PC-3 (cell line): Measurements from ENCODE around the gene STAT5B. TPM values are rescaled to one million over a fixed set of nuclear protein-coding genes. Genes with fewer than 3 reads are reported as not detected.

Source experiments
- ATAC-seq: fragments of 200-7000 bp; cut with Tn5 transposase; 2 replicates; pipeline ENCODE4 v1.9.1; 2020; ENCODE audit warnings: mild to moderate bottlenecking, moderate library complexity
- BruUV-seq: library from RNA; stranded (reverse); fragments of 400-500 nt; replicated peaks from 2 replicates; lab custom pipeline; 2021; lab: Mats Ljungman, UMichigan
- CTCF ChIA-PET: fragments of 300-600 bp; sonication (Branson Sonifier 250); formaldehyde crosslinking; loops from one replicate; lab custom pipeline; 2022; ENCODE audit warnings: antibody characterized with exemption; lab: Charles Lee
- POLR2A ChIA-PET: fragments of 300-600 bp; sonication (Branson Sonifier 250); formaldehyde crosslinking; loops from one replicate; lab custom pipeline; 2022; ENCODE audit warnings: antibody characterized with exemption; ENCODE audit not compliant: unreplicated experiment; lab: Charles Lee
- DNase-seq: peaks from one replicate; pipeline ENCODE4 v3.0.0-alpha.2; 2015
- H2AFZ ChIP-seq: fragments of 300-600 bp; sonication (generic); 2 replicates; pipeline ENCODE4 v1.6.0; 2016; ENCODE audit warnings: antibody characterized with exemption, low read length
- H3F3A ChIP-seq: fragments of 300-600 bp; sonication (generic); one replicate; pipeline ENCODE4 v1.6.0; 2017; ENCODE audit warnings: antibody characterized with exemption, low read length, control low read depth, mild to moderate bottlenecking; ENCODE audit not compliant: unreplicated experiment
- H3K27ac ChIP-seq: fragments of 300-600 bp; sonication (generic); 2 replicates; pipeline ENCODE4 v1.5.1; 2016; ENCODE audit warnings: mild to moderate bottlenecking, low read length
- H3K27me3 ChIP-seq: fragments of 300-600 bp; sonication (generic); 2 replicates; pipeline ENCODE4 v1.6.1; 2016; ENCODE audit warnings: low read length, mixed read lengths
- H3K36me3 ChIP-seq: fragments of 300-600 bp; sonication (generic); 2 replicates; pipeline ENCODE4 v1.6.1; 2016; ENCODE audit warnings: low read depth, mixed run types, low read length, mixed read lengths
- H3K4me1 ChIP-seq: fragments of 300-600 bp; sonication (generic); 2 replicates; pipeline ENCODE4 v1.5.1; 2016; ENCODE audit warnings: low read length; ENCODE audit not compliant: insufficient read depth
- H3K4me2 ChIP-seq: fragments of 300-600 bp; sonication (generic); 2 replicates; pipeline ENCODE4 v1.6.0; 2016; ENCODE audit warnings: low read length
- H3K4me3 ChIP-seq: fragments of 300-600 bp; sonication (generic); 2 replicates; pipeline ENCODE4 v1.5.1; 2016; ENCODE audit warnings: mild to moderate bottlenecking, low read length, mixed read lengths
- H3K79me2 ChIP-seq: fragments of 300-600 bp; sonication (generic); 2 replicates; pipeline ENCODE4 v1.6.1; 2017; ENCODE audit warnings: low read length, mixed read lengths
- H3K9ac ChIP-seq: fragments of 300-600 bp; sonication (generic); 2 replicates; pipeline ENCODE4 v1.6.0; 2016; ENCODE audit warnings: mild to moderate bottlenecking, low read length
- H3K9me2 ChIP-seq: fragments of 300-600 bp; sonication (generic); replicated peaks from 2 replicates; pipeline ENCODE4 v1.6.1; 2016; ENCODE audit warnings: mixed run types, low read length, mixed read lengths
- H3K9me3 ChIP-seq: fragments of 300-600 bp; sonication (generic); 2 replicates; pipeline ENCODE4 v1.6.1; 2016; ENCODE audit warnings: low read length, mixed read lengths
- H4K20me1 ChIP-seq: fragments of 300-600 bp; sonication (generic); 2 replicates; pipeline ENCODE4 v1.6.1; 2016; ENCODE audit warnings: low read length, mixed read lengths
- CTCF ChIP-seq: fragments of 300-600 bp; sonication (generic); conservative IDR thresholded peaks from 2 replicates; pipeline ENCODE4 v1.5.1; 2017; ENCODE audit warnings: antibody characterized with exemption, low read depth, mild to moderate bottlenecking, low read length
- EZH2 ChIP-seq: fragments of 300-600 bp; sonication (generic); IDR thresholded peaks from one replicate; pipeline ENCODE4 v1.6.1; 2017; ENCODE audit warnings: antibody characterized with exemption, mild to moderate bottlenecking, low read length; ENCODE audit not compliant: unreplicated experiment
- EZH2phosphoT487 ChIP-seq: fragments of 300-600 bp; sonication (generic); IDR thresholded peaks from 2 replicates; pipeline ENCODE4 v1.6.1; 2018; ENCODE audit warnings: mild to moderate bottlenecking, antibody characterized with exemption, low read length, borderline replicate concordance
- intact Hi-C: fragments of 100-400 bp; cut with micrococcal nuclease; formaldehyde crosslinking; loops from 2 replicates; pipeline ENCODE4 v1.9.0; 2023
- total RNA-seq: library from RNA; depleted of rRNA; stranded (reverse); fragments of >200 nt; gene quantifications from 2 replicates; pipeline ENCODE4 v1.2.3, GENCODE V29; 2014

Gene STAT5B
- total RNA-seq, 1 experiment from 2014 or later: not detected

GRCh38 chr17:42236760-42237159 is 39.4 kb downstream of the STAT5B start:
- Histone ChIP-seq H3K27me3 (no peaks in the 10 kb centered on the region), H3K4me2 (no peak overlapping the region), H3K4me1 (no peaks in the 10 kb centered on the region), H3F3A (no peaks in the 10 kb centered on the region), H3K79me2 (no peaks in the 10 kb centered on the region), H2AFZ (no peak overlapping the region), H3K36me3 (no peaks in the 10 kb centered on the region), H3K9me2 (no peaks in the 10 kb centered on the region), H3K27ac (no peak overlapping the region), H3K9me3 (no peaks in the 10 kb centered on the region), H3K4me3 (no peak overlapping the region), H3K9ac (no peak overlapping the region), H4K20me1 (no peaks in the 10 kb centered on the region)
- ChIA-PET POLR2A (no interaction called here), CTCF (no interaction called here)
- ATAC-seq: no peak
- BruUV-seq: no TSS peak
- no peak for DNase-seq
- no peak for TF ChIP-seq EZH2phosphoT487
- intact Hi-C loops: no loop called here

DNA sequence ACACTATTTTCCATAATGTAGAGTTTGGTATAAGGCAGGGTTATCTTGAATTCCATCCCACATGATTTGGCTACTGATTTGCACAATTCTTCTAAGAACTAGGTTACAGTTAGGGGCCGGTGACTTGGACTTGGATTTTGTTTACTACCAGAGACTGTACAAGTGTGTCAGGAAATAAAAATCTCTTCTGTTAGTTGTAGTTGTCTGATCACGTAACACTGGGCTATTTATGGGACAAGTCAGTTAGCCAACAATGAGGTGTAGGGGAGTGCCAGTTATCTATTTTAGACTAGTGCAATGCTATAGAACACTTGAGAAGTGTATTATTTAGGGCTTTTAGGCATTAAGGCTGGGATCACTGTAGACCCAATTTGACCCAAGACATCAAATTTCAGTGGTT is 42.2 kb downstream of the STAT5B start:
- DNase-seq (no peak), ATAC-seq (no peak)
- Histone ChIP-seq H3K9me2 (no peaks in the 10 kb centered on the region), H4K20me1 (no peaks in the 10 kb centered on the region), H3K79me2 (no peaks in the 10 kb centered on the region), H3K9ac (no peak overlapping the region), H3K4me1 (no peaks in the 10 kb centered on the region), H3K27ac (no peak overlapping the region), H3K4me3 (no peak overlapping the region), H3K27me3 (no peaks in the 10 kb centered on the region), H3K36me3 (no peaks in the 10 kb centered on the region), H3F3A (no peaks in the 10 kb centered on the region), H2AFZ (no peak overlapping the region), H3K4me2 (no peak overlapping the region), H3K9me3 (no peaks in the 10 kb centered on the region)
- ChIA-PET CTCF (no interaction called here), POLR2A (no interaction called here)
- TF ChIP-seq EZH2 (no peak), CTCF (no peak), EZH2phosphoT487 (no peak)
- intact Hi-C loops: no loop called here
- BruUV-seq: no TSS peak

DNA sequence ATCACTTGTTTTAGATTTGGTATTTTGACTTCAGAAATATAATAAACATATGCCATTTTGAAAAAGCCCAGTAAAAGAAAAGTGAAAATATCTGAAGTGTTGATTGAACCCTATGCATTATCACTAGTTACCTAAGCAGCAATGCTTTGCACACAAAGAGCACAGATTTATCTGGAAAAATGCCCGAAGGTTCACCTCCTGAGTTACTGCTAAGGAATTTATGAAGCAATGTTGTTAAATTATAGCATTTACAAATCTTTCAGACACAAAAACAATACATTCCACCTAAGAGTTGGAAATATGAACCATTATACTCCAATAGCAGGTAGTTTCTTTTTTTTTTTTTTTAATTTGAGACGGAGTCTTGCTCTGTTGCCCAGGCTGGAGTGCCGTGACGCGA is 43.0 kb downstream of the STAT5B start:
- H3K27me3 ChIP-seq: no peaks in the 10 kb centered on the region
- no peak overlapping the region for H3K4me2 ChIP-seq
- H2AFZ ChIP-seq: no peak overlapping the region
- H4K20me1 ChIP-seq: no peaks in the 10 kb centered on the region
- ATAC-seq (no peak), DNase-seq (no peak)
- H3K4me1 ChIP-seq: no peaks in the 10 kb centered on the region
- H3K9ac ChIP-seq: no peak overlapping the region
- POLR2A ChIA-PET: no interaction called here
- intact Hi-C loops: no loop called here
- no peaks in the 10 kb centered on the region for H3K9me2 ChIP-seq
- BruUV-seq: no TSS peak
- H3K36me3 ChIP-seq: no peaks in the 10 kb centered on the region
- no peak overlapping the region for H3K27ac ChIP-seq
- CTCF ChIA-PET: no interaction called here
- no peak overlapping the region for H3K4me3 ChIP-seq
- TF ChIP-seq EZH2 (no peak), EZH2phosphoT487 (no peak), CTCF (no peak)
- H3F3A ChIP-seq: no peaks in the 10 kb centered on the region
- no peaks in the 10 kb centered on the region for H3K9me3 ChIP-seq
- no peaks in the 10 kb centered on the region for H3K79me2 ChIP-seq
